K562 (cell line): ENCODE results near the gene CXCL17. TPM values are rescaled to one million over a fixed set of nuclear protein-coding genes. Genes with fewer than 3 reads are reported as not detected.

Experiments used
- ATAC-seq: fragments of 200-7000 bp; cut with Tn5 transposase; 3 replicates; pipeline ENCODE4 v1.9.1; 2020; ENCODE audit warnings: moderate library complexity
- BruUV-seq: library from RNA; stranded (reverse); fragments of 400-500 nt; replicated peaks from 2 replicates; lab custom pipeline; 2021; lab: Mats Ljungman, UMichigan
- CTCF ChIA-PET: fragments of 300-600 bp; formaldehyde crosslinking; extraction: SDS; loops from one replicate; lab custom pipeline; 2021; ENCODE audit warnings: low intra/inter-chr PET ratio; lab: Yijun Ruan, JAX
- POLR2A ChIA-PET: fragments of 300-600, 350-650 bp; sonication (Branson Sonifier 250); formaldehyde crosslinking; extraction: SDS; loops from one replicate; lab custom pipeline; 2021; ENCODE audit warnings: antibody characterized with exemption, inconsistent platforms; lab: Yijun Ruan, JAX
- DNase-seq, 4 experiments: peaks; one replicate each; pipeline versions ENCODE4 v3.0.0 to v3.0.0-alpha.2; 2011 to 2018; ENCODE audit warnings: low spot score in 3 of 4, mixed read lengths in 3 of 4; ENCODE audit errors: extremely low read depth in 1 of 4
- FAIRE-seq: peaks from 2 replicates; lab custom pipeline; 2011; peaks lifted over from hg19 to GRCh38; lab: Jason Lieb, UNC
- H2AFZ ChIP-seq: 2 replicates; pipeline ENCODE4 v1.6.0; 2011; ENCODE audit warnings: low read depth, low read length, control low read depth, inconsistent platforms
- H3K27ac ChIP-seq: fragments of 200-600 bp; 3 replicates; pipeline ENCODE4 v1.8.0; 2011; ENCODE audit warnings: low read depth, mild to moderate bottlenecking, control low read depth, inconsistent platforms, low read length, moderate library complexity, mixed read lengths; ENCODE audit errors: extremely low read depth
- H3K27me3 ChIP-seq, 2 experiments: fragments of 300-600 bp in 1 of 2; 2 replicates in 1 of 2; 3 replicates in 1 of 2; pipeline versions ENCODE4 v1.6.0 to v1.8.0; 2011; ENCODE audit warnings: inconsistent platforms in 2 of 2, low read length in 2 of 2, mild to moderate bottlenecking in 1 of 2, mixed read lengths in 1 of 2, moderate library complexity in 1 of 2; ENCODE audit not compliant: control insufficient read depth in 2 of 2, insufficient read depth in 2 of 2
- H3K36me3 ChIP-seq: fragments of 300-600 bp; 3 replicates; pipeline ENCODE4 v1.8.0; 2011; ENCODE audit warnings: mild to moderate bottlenecking, low read length, inconsistent platforms; ENCODE audit not compliant: control insufficient read depth, insufficient read depth
- H3K4me1 ChIP-seq, 2 experiments: fragments of 200-600 bp in 1 of 2; replicated peaks in 1 of 2; 2 replicates in 1 of 2; 3 replicates in 1 of 2; pipeline versions ENCODE4 v1.5.1 to v1.8.0; 2011; ENCODE audit warnings: inconsistent platforms in 2 of 2, low read length in 2 of 2, mild to moderate bottlenecking in 1 of 2, mixed read lengths in 1 of 2, moderate library complexity in 1 of 2; ENCODE audit not compliant: control insufficient read depth in 2 of 2, insufficient read depth in 2 of 2
- H3K4me2 ChIP-seq: 2 replicates; pipeline ENCODE4 v1.6.1; 2011; ENCODE audit warnings: low read length, control low read depth, inconsistent platforms, mixed read lengths; ENCODE audit not compliant: insufficient read depth
- H3K4me3 ChIP-seq: fragments of 200-600 bp; sonication (generic), shearing (Covaris generic); 2 replicates; pipeline ENCODE4 v1.5.1; 2016; ENCODE audit warnings: control low read depth, inconsistent platforms
- H3K79me2 ChIP-seq: fragments of 200-600 bp; 3 replicates; pipeline ENCODE4 v1.8.0; 2011; ENCODE audit warnings: low read length, inconsistent platforms; ENCODE audit not compliant: control insufficient read depth, insufficient read depth
- H3K9ac ChIP-seq, 2 experiments: 2 replicates each; pipeline versions ENCODE4 v1.6.0 to v1.6.1; 2011; ENCODE audit warnings: low read depth in 2 of 2, low read length in 2 of 2, control low read depth in 1 of 2, inconsistent platforms in 1 of 2, mild to moderate bottlenecking in 1 of 2, mixed read lengths in 1 of 2; ENCODE audit not compliant: insufficient read depth in 1 of 2
- H3K9me1 ChIP-seq: one replicate; pipeline ENCODE4 v1.6.0; 2011; ENCODE audit warnings: inconsistent platforms, mild to moderate bottlenecking, low read length, moderate library complexity; ENCODE audit not compliant: control insufficient read depth, insufficient read depth
- H3K9me3 ChIP-seq: replicated peaks from 2 replicates; pipeline ENCODE4 v1.5.1; 2011; ENCODE audit warnings: low read depth, low read length, inconsistent platforms; ENCODE audit not compliant: control insufficient read depth, insufficient read depth
- H4K20me1 ChIP-seq: replicated peaks from 2 replicates; pipeline ENCODE4 v1.6.1; 2011; ENCODE audit warnings: low read length, inconsistent platforms, mixed read lengths; ENCODE audit not compliant: control insufficient read depth, insufficient read depth
- USF1 ChIP-seq: sonication (generic); formaldehyde crosslinking; IDR thresholded peaks from 2 replicates; pipeline ENCODE4 v1.9.0; 2022; ENCODE audit warnings: mild to moderate bottlenecking, missing genetic modification reagents
- ZC3H4 ChIP-seq: sonication (generic); formaldehyde crosslinking; IDR thresholded peaks from 2 replicates; pipeline ENCODE4 v1.9.0; 2021; ENCODE audit warnings: missing genetic modification reagents, borderline replicate concordance
- WGBS: fragments of 100-300 bp; shearing (Covaris generic); methylation state at CpG from one replicate; pipeline ENCODE4 v1.1.6; 2016; ENCODE audit warnings: low coverage, mixed read lengths; ENCODE audit not compliant: insufficient coverage; ENCODE audit errors: missing lambda C conversion rate; 5-methylcytosine and 5-hydroxymethylcytosine counted together
- in situ Hi-C: fragments of 300-500 bp; cut with MboI; formaldehyde crosslinking; loops from 4 replicates; pipeline ENCODE4 v1.15.0; 2018; ENCODE audit warnings: inconsistent platforms, mixed read lengths
- intact Hi-C: fragments of 100-400 bp; cut with micrococcal nuclease; formaldehyde crosslinking; loops from 2 replicates; pipeline ENCODE4 v1.14.2; 2022
- polyA plus RNA-seq, 8 experiments: library from polyadenylated mRNA; depleted of rRNA in 4 of 8; stranded (reverse) in 5 of 8; unstranded in 3 of 8; fragments of >200 nt; fragmentation: Nextera tagmentation in 2 of 8; fragmentation: Illumina TruSeq in 1 of 8; extraction: Ambion mirVana in 2 of 8; extraction: Trizol in 1 of 8; gene quantifications; 2 replicates each; pipeline versions ENCODE4 v1.2.1 to v1.2.3, GENCODE V29; 2011 to 2014; ENCODE audit warnings: inconsistent platforms in 1 of 8, missing spikeins in 1 of 8
- total RNA-seq, 7 experiments: library from RNA; depleted of rRNA in 6 of 7; stranded (reverse); fragments of >200 nt in 6 of 7; fragmentation: Illumina TruSeq in 2 of 7; extraction: Trizol in 2 of 7; gene quantifications; 2 replicates each; pipeline versions ENCODE4 v1.2.1 to v1.2.3, GENCODE V29; 2011 to 2021; ENCODE audit warnings: low replicate concordance in 1 of 7
- TF ChIP-seq, protein P1 (sequence below): fragments of 250-450 bp; sonication (Bioruptor Pico); IDR thresholded peaks from 2 replicates; pipeline ENCODE4 v1.4.0; 2020; ENCODE audit warnings: mild to moderate bottlenecking, moderate library complexity, borderline replicate concordance
- TF ChIP-seq, protein P2 (sequence below): fragments of 450-650 bp; IDR thresholded peaks from 2 replicates; pipeline ENCODE4 v1.6.1; 2018; ENCODE audit not compliant: partially characterized antibody

The CXCL17 gene
- total and polyA plus RNA-seq, 9 of the 15 experiments (the other 6 are each of a cell fraction or from before 2014, with no cell fraction given): 0.10 to 0.15 TPM; not detected in 7

DNA sequence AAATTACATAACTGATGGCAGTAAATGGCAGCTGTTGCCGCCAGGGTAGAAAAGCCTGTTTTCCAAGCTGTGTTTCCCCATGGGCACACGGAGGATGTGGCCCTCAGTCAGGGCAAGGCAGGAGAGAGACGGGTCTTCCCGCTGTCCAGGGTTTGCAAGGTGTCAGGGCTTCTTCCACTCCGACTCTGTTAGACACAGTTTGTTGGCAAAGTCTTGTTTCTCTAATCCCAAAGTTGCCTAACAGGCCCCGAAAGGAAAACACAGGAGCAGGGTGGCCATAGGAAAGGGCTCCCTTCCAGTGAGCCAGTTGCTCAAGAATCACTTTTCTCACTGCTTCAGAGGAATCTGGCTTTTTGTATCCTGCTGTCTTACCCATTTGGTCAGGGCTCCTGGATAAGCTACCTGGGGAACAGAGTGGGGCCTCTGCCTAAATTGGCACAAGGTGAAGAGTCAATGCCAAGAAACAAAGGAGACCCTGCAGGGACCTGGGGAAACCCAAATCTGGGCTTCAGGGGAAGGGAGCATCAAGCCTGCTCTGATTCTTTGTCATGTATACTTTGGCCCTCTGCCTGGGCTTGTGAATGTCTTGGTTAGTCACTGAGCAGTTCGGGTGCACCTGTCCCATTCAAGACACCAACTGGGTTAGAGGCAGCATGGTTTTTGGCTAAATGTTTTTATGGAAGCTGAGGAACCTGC lies 29.0 kb upstream of the CXCL17 start:
- CTCF ChIA-PET: no interaction called here
- Histone ChIP-seq H4K20me1 (0 out of 2 replicates have a peak, but pooled peaks cover 4% of the 10 kb centered on the region), H3K36me3 (no peaks in the 10 kb centered on the region), H3K9me3 (no peaks in the 10 kb centered on the region), H2AFZ (no peak overlapping the region), H3K4me1 (no peaks in the 10 kb centered on the region; a peak in 1 of 5 replicates), H3K27ac (no peak overlapping the region), H3K27me3 (peaks cover 18 to 26% of the 10 kb centered on the region in 2 experiments; a peak in 4 of 5 replicates), H3K4me3 (no peak overlapping the region), H3K9me1 (no peaks in the 10 kb centered on the region), H3K4me2 (no peak overlapping the region), H3K9ac (no peak overlapping the region), H3K79me2 (no peaks in the 10 kb centered on the region)
- 0% methylated on average over 7 of the region's 7 CpGs for WGBS
- POLR2A ChIA-PET: interaction anchor here (0.6 to 1.7 kb wide), 2 partner anchors 9 to 62 kb away, joined by 3 to 5 read pairs; no protein-coding TSS in a partner anchor
- TF ChIP-seq, protein P1, sequence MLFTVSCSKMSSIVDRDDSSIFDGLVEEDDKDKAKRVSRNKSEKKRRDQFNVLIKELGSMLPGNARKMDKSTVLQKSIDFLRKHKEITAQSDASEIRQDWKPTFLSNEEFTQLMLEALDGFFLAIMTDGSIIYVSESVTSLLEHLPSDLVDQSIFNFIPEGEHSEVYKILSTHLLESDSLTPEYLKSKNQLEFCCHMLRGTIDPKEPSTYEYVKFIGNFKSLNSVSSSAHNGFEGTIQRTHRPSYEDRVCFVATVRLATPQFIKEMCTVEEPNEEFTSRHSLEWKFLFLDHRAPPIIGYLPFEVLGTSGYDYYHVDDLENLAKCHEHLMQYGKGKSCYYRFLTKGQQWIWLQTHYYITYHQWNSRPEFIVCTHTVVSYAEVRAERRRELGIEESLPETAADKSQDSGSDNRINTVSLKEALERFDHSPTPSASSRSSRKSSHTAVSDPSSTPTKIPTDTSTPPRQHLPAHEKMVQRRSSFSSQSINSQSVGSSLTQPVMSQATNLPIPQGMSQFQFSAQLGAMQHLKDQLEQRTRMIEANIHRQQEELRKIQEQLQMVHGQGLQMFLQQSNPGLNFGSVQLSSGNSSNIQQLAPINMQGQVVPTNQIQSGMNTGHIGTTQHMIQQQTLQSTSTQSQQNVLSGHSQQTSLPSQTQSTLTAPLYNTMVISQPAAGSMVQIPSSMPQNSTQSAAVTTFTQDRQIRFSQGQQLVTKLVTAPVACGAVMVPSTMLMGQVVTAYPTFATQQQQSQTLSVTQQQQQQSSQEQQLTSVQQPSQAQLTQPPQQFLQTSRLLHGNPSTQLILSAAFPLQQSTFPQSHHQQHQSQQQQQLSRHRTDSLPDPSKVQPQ: no peak
- TF ChIP-seq, protein P2, sequence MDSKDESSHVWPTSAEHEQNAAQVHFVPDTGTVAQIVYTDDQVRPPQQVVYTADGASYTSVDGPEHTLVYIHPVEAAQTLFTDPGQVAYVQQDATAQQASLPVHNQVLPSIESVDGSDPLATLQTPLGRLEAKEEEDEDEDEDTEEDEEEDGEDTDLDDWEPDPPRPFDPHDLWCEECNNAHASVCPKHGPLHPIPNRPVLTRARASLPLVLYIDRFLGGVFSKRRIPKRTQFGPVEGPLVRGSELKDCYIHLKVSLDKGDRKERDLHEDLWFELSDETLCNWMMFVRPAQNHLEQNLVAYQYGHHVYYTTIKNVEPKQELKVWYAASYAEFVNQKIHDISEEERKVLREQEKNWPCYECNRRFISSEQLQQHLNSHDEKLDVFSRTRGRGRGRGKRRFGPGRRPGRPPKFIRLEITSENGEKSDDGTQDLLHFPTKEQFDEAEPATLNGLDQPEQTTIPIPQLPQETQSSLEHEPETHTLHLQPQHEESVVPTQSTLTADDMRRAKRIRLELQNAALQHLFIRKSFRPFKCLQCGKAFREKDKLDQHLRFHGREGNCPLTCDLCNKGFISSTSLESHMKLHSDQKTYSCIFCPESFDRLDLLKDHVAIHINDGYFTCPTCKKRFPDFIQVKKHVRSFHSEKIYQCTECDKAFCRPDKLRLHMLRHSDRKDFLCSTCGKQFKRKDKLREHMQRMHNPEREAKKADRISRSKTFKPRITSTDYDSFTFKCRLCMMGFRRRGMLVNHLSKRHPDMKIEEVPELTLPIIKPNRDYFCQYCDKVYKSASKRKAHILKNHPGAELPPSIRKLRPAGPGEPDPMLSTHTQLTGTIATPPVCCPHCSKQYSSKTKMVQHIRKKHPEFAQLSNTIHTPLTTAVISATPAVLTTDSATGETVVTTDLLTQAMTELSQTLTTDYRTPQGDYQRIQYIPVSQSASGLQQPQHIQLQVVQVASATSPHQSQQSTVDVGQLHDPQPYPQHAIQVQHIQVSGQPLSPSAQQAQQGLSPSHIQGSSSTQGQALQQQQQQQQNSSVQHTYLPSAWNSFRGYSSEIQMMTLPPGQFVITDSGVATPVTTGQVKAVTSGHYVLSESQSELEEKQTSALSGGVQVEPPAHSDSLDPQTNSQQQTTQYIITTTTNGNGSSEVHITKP: no peak
- TF ChIP-seq USF1 (CRISPR knock-in tag) (no peak), ZC3H4 (no peak)
- no TSS peak for BruUV-seq
- DNase-seq (no peak), ATAC-seq (no peak), FAIRE-seq (no peak)
- intact Hi-C loops: no loop called here
- in situ Hi-C loops: no loop called here
